GM19372 (cell line): Measurements from ENCODE around the gene MED23.

Source experiments
- ATAC-seq: cut with Tn5 transposase; IDR thresholded peaks from one replicate; pipeline ENCODE4 v1.9.1; 2021; ENCODE audit warnings: mild to moderate bottlenecking, low read depth, moderate library complexity; ENCODE audit not compliant: unreplicated experiment

MED23 gene

DNA sequence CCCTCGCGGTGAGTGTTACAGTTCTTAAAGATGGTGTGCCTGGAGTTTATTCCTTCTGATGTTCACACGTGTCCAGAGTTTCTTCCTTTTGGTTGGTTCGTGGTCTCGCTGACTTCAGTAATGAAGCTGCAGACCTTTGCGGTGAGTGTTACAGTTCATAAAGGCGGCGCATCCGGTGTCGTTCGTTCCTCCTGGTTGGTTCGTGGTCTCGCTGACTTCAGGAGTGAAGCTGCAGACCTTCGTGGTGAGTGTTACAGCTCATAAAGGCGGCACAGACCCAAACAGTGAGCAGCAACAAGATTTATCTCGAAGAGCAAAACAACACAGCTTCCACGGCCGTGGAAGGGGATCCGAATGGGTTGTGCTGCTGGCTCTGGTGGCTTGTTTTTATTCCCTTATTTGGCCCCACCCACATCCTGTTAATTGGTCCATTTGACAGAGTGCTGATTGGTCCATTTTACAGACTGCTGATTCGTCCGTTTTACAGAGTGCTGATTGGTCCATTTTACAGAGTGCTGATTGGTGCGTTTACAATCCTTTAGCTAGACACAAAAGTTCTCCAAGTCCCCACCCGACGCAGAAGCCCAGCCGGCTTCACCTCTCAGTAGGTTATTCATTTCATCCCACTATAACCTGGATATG is 103.2 kb downstream of the MED23 start:
- no peak for ATAC-seq

- ATAC-seq: no peak
Observed at GRCh38 chr6:131523988-131524673, 103.9 kb downstream of the MED23 start.
